ENCODE data around the gene ARHGAP36.

Gene ARHGAP36

GRCh38 chrX:131060147-131060546, 2.0 kb downstream of the ARHGAP36 start:
- DNase-seq (ENCODE audit: low spot score), result no peak
- TF ChIP-seq CTCF (IDR thresholded peaks at IDR 0.05; ENCODE audit: extremely low read depth, missing control alignments), result no peak

DNA sequence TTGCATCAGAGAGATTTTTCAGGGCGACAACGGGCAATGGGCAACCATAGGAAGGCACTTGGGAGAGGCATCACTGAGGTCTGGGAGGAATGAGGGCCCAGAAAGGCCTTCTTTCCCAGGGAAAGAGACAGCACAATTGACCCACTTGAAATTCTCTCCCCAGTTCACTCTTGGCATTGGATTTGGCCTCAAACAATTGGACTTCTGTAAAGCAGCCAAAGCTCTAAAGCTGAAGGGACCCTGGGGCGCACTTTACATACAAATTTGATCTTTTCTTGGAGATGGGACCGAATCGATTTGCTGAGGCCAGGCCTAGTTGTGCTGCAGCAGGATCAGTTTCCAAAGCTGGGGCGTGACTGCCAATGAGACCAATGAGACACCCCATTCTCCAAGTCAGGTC, 3.2 kb downstream of the ARHGAP36 start:
- TF ChIP-seq CTCF (IDR thresholded peaks at IDR 0.05; ENCODE audit: extremely low read depth, missing control alignments), result no peak
- no peak for DNase-seq (ENCODE audit: low spot score)

DNA sequence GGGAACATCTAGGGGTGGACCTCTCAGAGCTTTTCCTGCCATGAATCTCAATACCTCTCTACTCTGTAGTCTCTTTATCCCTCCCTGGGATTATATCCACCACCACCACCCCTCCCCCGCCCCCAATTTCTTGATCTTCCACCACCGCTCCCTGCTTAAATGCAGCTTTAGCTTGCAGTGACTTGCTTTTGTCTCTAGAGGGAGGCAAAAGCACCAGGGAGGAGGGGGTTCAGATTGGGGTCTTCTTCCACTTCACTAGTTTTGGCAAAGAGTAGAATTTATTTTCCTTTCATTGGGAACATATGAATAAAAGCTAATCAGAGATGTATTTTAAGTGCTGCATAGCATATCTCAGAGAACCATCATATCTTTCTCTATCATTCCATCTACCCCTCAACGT, 5.5 kb downstream of the ARHGAP36 start:
- TF ChIP-seq CTCF (IDR thresholded peaks at IDR 0.05; ENCODE audit: extremely low read depth, missing control alignments), result no peak
- DNase-seq (ENCODE audit: low spot score), result no peak

DNA sequence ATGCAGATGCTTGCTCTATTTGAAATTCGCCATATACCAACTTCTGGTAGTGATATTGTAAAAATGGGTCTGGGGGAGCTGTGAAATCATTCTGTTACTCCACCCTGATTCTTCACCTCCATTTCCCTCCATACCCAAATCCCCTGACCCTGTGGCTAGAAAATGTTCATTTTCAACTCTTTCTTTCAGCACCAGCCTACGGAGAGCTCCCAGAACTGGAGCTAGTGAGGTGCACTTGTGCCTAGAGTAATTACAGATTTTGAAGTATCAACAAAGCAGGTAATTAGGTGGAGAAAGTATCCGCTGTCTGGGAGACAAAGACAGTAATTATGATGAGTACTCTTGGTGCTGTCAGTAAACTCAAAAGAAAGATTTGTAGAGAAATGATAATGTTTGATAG, 8.1 kb downstream of the ARHGAP36 start:
- no peak for TF ChIP-seq CTCF (IDR thresholded peaks at IDR 0.05; ENCODE audit: extremely low read depth, missing control alignments)
- no peak for DNase-seq (ENCODE audit: low spot score)

GRCh38 chrX:131067216-131067615, 9.1 kb downstream of the ARHGAP36 start:
- no peak for DNase-seq (ENCODE audit: low spot score)
- no peak for TF ChIP-seq CTCF (IDR thresholded peaks at IDR 0.05; ENCODE audit: extremely low read depth, missing control alignments)

- no peak for TF ChIP-seq CTCF (IDR thresholded peaks at IDR 0.05; ENCODE audit: extremely low read depth, missing control alignments)
- DNase-seq (ENCODE audit: low spot score), result no peak
Measured at GRCh38 chrX:131067846-131068745, 9.9 kb downstream of the ARHGAP36 start.

DNA sequence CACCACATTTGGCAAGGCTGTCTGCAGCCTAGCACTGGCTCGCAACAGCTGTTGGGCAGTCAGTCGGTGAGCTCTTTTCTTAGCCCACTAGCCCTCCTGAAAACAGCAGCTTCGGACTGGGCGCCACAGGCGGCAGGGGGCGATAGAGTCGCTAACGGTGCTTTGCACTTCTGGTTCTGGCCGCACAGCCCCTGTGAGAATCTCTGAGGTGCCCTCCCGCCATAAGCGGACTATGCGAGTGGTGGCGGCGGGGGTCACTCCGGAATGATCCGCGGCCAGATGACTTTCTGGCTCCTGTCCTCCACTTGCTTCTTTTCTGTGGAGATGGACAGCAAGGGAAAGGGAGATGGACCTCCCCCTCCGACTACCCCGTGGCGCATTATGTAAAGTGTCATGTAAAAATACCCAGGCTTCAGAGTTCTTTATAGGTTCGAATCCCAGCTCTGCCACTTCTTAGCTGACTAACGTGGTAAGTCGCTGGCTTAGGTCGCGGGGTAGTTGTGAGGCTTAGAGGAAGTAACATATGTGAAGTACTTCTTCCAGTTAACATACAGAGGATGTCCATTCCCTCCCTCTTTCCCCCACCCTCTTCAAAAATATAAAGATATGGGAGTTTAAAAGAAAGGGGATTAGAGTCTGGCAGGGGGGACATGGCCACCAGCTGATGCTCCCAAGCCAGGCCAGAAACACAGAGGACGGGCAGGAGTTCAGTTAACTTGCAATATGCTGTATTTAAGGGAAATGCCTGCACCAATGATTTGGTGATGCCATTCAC, 11.0 kb downstream of the ARHGAP36 start:
- DNase-seq (ENCODE audit: low spot score), result peak; percentile 26
- TF ChIP-seq CTCF (IDR thresholded peaks at IDR 0.05; ENCODE audit: extremely low read depth, missing control alignments), result no peak

Data from GM20000 (cell line).